Activated CD8-positive, alpha-beta memory T cell treated with anti-CD3 and anti-CD28 coated beads, Interleukin-2, amount 50 U/mL, for 1 hour (primary cell): ENCODE measurements around the gene MARK1.
"Not testable (repeated sequence)": the region's sequence is repeated elsewhere in the genome, so short reads cannot be mapped to it uniquely, and the experiment has no call there.

ENCODE experiments used
- DNase-seq: peaks from one replicate; pipeline ENCODE4 v3.0.0-alpha.2; 2020; ENCODE audit errors: extremely low read depth

MARK1 gene

DNA sequence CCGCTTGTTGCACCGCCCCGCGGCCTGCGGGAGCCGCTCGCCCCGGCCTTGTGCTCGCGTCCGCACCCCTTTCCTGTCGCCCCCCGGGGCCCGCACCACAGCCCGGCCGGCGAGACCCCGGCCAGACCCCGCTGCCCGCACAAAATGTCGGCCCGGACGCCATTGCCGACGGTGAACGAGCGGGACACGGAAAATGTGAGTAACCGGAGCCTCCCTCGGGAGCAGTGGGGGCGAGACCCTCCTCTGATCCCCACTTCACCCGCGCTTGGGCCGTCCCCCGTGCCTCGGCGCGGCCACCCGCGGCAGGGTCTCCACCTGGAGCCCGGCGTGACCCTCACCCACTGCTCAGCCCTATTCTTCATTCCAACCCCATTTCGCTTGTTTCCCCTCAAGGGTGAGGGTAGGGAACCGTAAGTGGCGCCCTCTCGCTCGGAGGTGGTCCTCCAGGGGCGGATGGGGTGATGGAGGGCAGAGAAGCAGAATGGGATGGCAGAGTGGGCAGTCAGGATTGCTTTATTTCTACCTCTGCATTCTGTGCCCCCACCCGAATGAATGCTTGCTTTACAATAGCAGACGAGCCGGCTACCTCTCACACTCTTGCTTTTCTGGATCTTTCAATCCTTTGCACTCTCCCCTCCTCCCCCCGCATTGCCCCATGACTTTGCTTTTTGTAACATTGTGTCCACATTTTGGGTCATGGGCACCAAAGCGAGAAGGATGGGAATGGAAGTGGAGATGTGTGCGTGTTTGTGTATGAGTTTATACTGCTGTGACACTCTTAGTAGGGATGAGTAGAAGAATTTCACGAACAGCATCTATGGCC lies 954 bp downstream of the MARK1 start:
- no peak for DNase-seq

DNA sequence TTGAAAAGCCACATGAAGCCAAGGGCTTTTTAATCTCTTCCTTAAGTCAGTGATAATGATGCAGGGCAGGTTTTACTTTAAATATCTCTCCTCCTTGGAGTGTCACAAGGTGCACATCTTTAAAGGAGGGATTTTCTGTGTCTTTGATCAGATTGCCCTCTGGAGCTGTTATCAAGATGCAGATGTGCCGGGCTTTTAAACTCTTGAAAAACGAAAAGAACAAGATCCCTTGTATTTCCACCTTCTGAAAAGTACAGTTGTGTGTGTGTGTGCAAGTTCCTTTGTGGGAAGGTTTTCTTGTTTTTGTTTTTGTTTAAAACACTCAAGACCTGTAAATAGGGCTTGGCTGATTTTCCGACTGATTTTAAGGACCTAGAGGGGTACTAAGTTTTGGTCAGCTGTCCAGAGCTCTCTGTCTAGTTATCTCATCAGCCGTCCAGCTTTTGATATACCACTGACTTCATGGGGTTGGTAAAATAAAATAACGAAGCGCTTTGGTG lies 1.6 kb downstream of the MARK1 start:
- no peak for DNase-seq

GRCh38 chr1:220533504-220534109 lies 5.7 kb downstream of the MARK1 start:
- DNase-seq = no peak

- no peak for DNase-seq
Observed at GRCh38 chr1:220544901-220545303, 17.0 kb downstream of the MARK1 start.

DNA sequence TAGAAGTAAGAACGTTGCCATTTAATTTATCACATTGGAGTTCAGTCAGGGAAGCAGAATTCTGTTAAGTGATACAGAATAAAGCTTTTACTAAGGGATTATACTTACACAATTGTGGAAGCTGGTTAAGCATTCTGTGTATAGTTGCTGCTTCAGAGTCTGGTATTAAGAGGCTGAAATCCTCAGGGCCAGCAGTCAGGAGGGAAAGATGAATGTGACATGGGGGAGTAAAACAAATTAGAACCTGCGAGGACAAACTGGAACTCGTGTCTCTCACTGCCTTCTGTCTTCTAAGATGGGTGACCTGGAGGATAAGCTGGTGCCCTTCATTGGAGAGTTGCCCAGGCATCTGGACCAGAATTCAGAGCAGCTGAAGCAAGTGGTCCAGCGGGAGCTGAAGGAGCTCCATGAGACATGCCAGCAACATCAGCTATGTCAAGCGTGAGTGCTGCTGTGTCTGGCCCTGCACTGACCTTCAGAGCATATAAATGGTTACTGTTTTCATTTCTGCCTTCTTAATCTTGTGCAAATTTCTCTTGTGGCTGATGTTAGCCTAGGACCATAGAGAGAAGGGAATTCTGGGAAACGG lies 23.0 kb downstream of the MARK1 start:
- no peak for DNase-seq

DNA sequence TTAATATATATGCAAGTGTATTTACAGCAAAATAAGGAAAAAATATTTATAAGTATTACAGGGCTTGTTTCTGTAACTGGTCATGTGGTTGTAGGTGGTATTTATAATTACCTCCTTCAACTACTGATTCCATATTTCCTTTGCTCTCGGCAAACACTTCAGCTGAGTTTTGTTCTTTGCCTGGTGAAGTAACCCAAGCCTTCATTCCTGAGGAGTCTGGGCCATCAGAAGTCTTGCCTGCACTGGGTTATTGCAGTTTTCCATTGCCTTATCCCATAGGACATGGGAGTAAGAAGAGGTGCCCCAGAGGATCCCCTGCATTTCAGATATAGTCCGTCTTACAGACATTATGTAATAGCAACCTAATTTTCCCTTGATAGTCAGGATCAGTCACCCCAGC lies 23.8 kb downstream of the MARK1 start:
- DNase-seq = no peak

DNA sequence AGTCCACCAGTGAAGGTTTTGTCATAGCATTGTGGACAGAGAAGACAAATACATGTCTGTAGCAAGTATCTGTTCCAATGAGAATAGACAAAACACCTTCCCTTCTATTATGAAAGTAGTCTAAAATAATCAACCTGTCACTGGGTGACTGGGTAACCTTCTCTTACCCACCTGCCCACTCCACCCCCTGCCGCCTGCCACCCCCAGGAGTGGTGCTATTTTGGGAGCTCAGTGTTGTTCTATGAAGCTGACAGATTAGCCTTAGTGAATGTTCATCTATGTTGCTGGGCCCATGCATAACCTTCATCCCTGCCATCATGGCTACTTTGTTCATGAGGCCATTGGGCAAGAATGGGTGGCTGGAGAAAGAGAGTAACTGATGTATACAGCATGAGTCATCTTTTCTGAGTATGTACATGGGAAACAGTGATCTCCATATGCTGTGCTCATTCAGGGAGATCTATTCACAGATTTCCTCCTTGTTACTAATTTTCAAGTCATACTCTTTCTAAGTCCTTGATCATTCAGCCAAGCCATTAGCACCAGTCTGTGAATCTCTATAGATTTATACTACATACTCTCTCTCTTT lies 24.8 kb downstream of the MARK1 start:
- no peak for DNase-seq

DNA sequence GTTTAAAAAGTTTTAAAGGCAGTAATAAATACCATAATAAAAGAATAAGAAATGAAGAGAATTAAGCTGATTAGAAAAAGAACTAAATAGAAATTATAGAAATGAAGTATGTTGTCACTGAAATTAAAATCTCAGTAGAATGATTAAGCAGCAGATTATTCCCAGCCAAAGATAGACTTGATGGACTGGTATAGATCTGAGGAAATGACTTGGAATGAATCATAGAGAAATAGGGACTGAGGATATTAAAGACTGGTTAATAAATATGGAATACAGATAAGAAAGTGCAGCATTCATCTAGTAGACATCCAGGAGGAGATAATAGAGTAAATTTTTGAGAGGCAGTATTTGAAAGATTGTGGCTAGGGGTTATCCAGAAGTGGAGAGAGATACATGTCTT lies 28.7 kb downstream of the MARK1 start:
- no peak for DNase-seq

DNA sequence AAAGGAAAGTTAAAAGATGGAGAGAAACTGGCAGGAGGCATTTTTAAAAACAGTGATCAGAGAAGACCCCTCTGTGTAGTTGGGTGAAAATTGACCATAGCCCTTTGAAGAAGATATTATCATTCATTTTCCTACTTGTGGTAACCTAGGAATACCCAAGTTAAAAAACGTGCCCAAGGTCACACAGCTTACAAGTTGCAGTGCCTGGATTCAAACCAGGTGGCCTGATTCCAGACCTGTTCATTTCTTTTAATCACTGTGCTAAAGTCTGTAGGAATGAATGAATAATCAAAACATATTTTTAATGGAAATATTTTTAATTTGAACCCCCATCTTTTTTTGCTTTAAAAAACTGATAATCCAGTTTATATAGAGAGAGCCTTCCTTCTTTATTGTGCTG lies 35.6 kb downstream of the MARK1 start:
- no peak for DNase-seq

DNA sequence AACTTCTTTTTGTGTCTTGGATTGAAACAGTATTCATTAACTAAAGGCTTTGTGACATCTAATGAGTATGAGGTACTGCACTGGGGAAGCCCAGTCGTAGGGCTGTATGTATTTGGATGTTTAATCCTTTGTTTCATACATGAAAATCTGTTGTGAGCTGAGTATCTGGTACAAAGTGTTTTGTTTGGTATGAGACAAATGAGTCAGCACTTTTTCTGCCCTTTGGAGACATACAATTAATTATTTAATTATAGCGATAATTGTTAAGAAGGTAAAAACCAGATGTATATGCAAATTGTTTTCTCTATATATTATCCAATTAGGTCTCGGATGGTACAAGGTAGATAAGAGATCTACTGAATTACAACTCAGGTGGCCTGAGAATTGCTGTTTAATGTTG lies 36.3 kb downstream of the MARK1 start:
- DNase-seq = no peak

DNA sequence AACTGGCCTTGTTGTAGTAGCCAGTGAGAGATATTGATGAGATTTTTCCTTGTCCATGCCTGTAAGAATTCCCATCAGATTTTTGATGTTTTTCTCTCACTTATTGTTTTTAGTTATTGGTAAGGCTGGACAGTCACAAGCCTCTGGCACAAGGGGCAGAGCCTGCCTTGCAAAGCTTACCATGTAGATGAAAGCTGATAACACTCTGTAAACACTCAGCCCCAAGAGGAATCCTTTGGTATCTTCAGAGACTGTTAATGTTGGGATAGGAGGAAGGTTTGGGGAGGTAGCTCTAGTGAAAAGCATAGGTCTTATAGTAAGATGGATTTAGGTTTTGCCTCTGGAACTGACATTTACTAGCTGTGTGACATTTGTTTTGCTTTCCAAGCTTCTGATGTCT lies 37.7 kb downstream of the MARK1 start:
- DNase-seq = no peak

DNA sequence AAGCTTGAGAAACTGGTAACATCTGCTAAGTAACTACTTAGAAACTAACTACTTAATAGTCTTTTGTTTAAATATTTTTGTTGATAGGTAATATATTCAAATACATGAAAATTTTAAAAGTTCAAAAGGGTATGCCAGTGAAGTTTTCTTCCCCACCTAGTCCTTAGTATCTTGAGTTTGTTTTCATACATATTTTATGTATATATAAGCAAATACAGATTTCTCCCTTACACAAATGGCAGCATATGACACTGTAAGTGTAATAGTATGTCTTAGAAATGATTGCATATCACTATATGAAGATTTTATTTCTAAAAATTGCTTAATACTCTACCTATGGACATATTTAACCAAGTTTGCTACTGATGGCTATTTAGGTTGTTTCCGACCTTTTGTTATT lies 38.9 kb downstream of the MARK1 start:
- no peak for DNase-seq

DNA sequence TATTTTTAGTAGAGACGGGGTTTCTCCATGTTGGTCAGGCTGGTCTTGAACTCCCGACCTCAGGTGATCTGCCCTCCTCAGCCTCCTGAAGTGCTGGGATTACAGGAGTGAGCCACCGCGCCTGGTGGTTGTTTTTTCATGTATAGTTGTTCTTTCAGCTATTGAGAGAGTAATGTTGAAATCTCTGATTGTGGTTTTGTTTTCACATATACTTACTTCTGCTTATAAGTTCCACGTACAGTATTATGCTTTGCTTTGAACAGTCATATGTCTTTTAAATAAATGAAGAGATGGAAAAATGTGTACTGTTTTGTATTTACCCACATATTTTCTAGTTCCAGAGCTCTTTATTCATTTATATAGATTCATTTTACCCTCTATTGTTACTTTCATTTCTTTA lies 44.5 kb downstream of the MARK1 start:
- DNase-seq = no peak

DNA sequence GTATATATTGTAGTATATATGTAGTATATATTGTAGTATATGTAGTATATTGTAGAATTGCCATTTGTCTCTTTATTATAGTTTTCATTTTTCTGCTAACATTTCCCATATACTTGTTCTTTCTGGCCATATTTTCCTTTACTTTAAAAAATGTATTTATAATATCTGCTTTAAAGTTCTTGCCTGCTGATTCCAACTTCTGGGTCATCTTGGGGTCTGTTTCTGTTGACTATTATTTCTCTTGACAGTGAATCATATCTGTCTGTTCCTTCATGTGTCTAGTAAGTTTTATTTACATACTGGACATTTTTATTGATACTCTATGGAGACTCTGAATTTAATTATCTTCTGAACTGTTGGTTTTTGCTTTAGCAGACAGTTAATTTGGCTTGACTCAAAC lies 45.9 kb downstream of the MARK1 start:
- DNase-seq = no peak

- no peak for DNase-seq
Observed at GRCh38 chr1:220575718-220576497, 48.0 kb downstream of the MARK1 start.

DNA sequence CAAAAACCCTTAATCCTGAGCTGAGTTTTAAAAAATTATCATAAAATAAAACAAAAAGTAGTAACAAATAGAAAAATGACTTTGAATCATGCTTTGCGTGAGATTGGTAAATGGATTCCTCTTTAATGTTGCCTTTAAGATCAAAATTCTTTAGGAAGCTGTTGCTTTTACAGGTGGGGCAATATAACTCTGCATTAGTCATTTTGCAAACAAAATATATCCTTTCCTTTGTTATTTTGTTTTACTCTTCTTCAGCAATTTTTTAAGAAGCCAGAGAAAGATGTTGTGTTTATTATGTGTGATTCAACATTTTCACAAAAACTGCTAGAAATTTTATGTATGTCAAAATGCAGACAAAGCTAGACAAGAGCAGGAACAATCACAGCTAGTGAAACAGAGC lies 50.0 kb downstream of the MARK1 start:
- DNase-seq = no peak

DNA sequence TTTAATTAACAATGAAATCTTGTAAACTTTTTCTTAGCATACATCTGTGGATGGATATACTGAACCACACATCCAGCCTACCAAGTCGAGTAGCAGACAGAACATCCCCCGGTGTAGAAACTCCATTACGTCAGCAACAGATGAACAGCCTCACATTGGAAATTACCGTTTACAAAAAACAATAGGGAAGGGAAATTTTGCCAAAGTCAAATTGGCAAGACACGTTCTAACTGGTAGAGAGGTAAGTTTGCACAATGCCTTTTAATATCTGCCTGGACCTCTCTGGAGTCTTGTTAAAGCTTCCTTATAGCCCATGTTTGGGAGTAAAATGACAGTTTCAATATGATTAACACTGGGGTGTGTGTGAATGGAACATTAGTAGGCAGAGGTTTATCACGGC lies 51.4 kb downstream of the MARK1 start:
- DNase-seq = no peak

- no peak for DNase-seq
Observed at GRCh38 chr1:220592714-220593113, 64.8 kb downstream of the MARK1 start.

DNA sequence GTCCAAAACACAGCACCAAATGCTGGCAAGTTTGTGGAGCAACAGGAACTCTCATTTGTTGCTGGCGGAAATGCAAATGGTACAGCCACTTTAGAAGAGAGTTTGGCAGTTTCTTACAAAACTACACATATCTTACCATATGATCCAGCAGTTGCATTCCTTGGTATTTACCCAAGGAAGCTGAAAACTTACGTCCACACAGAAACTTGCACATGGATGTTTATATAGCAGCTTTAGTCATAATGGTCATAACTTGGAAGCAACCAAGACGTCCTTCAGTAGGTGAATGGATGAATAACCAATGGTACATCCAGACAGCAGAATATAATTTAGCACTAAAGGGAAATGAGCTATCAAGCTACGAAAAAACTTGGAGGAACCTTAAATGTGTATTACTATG lies 66.4 kb downstream of the MARK1 start:
- no peak for DNase-seq

DNA sequence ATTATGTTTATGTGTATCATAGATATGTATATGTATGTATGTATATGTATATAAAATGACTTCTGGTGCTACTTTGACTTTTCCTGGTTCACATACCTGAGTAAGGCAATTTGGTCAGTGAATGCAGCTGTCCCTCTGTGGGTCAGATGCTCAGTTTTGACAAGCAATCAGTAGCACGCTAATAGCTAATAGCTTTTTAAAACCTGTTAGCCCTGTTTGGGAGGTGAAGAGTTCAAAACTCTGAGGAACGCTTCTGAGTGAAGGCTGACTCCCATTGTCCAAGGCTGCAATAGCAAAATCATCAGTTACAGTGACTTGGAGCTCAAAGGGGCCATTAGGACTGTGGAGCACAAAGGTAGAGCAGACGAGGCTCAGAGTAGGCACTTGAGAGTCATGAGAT lies 67.2 kb downstream of the MARK1 start:
- no peak for DNase-seq

- DNase-seq = no peak
Observed at GRCh38 chr1:220604926-220605325, 77.0 kb downstream of the MARK1 start.

- DNase-seq = not testable (repeated sequence)
Observed at GRCh38 chr1:220605651-220606050, 77.7 kb downstream of the MARK1 start.
